ENCODE measurements around the gene NTM. TPM values are rescaled to one million over a fixed set of nuclear protein-coding genes. Genes with fewer than 3 reads are reported as not detected.

Gene NTM
- total RNA-seq, 4 donors from 2014 or later = 0.40 to 3.1 (median 2.1) TPM; not detected in 1

DNA sequence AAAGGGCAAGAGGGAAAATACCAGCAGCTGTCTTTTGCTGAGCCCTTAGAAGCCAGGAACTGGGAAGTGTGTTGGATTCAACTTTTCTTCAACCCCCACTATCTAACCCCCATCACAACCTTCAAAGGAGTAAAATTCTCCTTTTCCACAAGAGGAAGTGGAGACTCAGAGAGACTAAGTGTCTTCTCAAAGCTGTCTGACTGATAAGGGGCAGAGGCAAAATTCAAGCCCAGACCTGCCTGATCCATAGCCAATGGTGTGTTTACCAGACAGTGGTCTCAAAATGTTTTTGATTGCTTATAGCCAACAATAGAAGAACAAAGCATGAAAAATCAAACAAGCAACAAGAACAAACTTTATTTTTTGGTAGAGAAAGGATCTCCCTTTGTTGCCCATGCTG, 707.0 kb downstream of the NTM start:
- in situ Hi-C loops (cut with MboI; ENCODE audit: low pct_ligation_motif_present in 1 of 4, low pct_unique_long_range_greater_than_20kb in 1 of 4, low sequenced_read_pairs in 3 of 4) = no loop called here
- no peak for DNase-seq

GRCh38 chr11:132078264-132079076, 708.1 kb downstream of the NTM start:
- in situ Hi-C loops (cut with MboI; ENCODE audit: low pct_ligation_motif_present in 1 of 4, low pct_unique_long_range_greater_than_20kb in 1 of 4, low sequenced_read_pairs in 3 of 4) = no loop called here
- H3K9me3 ChIP-seq = peaks cover 0 to 2% of the 10 kb centered on the region in 2 donors
- no peaks in the 10 kb centered on the region for H3K36me3 ChIP-seq
- no peak overlapping the region for H3K4me3 ChIP-seq
- H3K4me1 ChIP-seq = no peaks in the 10 kb centered on the region
- TF ChIP-seq POLR2A (IDR thresholded peaks at IDR 0.05) = no peak
- TF ChIP-seq EP300 (IDR thresholded peaks at IDR 0.05; ENCODE audit: low read depth) = no peak
- TF ChIP-seq, protein P1, sequence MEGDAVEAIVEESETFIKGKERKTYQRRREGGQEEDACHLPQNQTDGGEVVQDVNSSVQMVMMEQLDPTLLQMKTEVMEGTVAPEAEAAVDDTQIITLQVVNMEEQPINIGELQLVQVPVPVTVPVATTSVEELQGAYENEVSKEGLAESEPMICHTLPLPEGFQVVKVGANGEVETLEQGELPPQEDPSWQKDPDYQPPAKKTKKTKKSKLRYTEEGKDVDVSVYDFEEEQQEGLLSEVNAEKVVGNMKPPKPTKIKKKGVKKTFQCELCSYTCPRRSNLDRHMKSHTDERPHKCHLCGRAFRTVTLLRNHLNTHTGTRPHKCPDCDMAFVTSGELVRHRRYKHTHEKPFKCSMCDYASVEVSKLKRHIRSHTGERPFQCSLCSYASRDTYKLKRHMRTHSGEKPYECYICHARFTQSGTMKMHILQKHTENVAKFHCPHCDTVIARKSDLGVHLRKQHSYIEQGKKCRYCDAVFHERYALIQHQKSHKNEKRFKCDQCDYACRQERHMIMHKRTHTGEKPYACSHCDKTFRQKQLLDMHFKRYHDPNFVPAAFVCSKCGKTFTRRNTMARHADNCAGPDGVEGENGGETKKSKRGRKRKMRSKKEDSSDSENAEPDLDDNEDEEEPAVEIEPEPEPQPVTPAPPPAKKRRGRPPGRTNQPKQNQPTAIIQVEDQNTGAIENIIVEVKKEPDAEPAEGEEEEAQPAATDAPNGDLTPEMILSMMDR (IDR thresholded peaks at IDR 0.05) = no peak
- no peak for TF ChIP-seq POLR2AphosphoS5 (IDR thresholded peaks at IDR 0.05)
- 43 to 69% methylated on average over 5 to 17 of the region's 17 CpGs for WGBS, 2 donors (ENCODE audit: low coverage in 1 of 2)
- intact Hi-C loops (cut with DNase I; ENCODE audit: low total_unique reads) = no loop called here
- no peaks in the 10 kb centered on the region for H3K27me3 ChIP-seq
- H3K27ac ChIP-seq = no peak overlapping the region
- DNase-seq = no peak

More for the DNA sequence above, 707.0 kb downstream of the NTM start:
- Histone ChIP-seq H3K4me1 (no peaks in the 10 kb centered on the region), H3K27ac (no peak overlapping the region), H3K27me3 (no peaks in the 10 kb centered on the region), H3K36me3 (no peaks in the 10 kb centered on the region), H3K4me3 (no peak overlapping the region), H3K9me3 (no peaks in the 10 kb centered on the region)
- TF ChIP-seq, protein P1 (IDR thresholded peaks at IDR 0.05) = no peak
- TF ChIP-seq POLR2A (IDR thresholded peaks at IDR 0.05) = no peak
- intact Hi-C loops (cut with DNase I; ENCODE audit: low total_unique reads) = no loop called here

DNA sequence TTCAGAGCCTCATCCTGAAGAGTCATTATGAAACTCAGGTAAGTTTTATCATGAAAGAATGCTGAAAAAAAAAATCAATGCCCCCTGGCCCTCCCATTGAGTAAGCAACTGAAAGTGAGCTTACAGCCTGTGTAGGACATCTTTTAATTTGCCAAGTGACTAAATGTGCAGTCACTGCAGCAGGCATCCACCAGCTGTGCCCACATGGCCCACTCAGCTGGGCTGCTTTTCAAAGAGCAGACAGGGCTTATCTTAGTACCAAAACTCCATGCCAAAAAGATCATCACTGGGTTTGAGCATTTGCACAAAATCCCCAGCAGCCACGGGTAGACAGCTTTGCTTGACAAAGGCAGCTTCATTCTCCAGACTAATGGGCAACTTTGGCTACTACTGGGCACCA, 709.7 kb downstream of the NTM start:
- intact Hi-C loops (cut with DNase I; ENCODE audit: low total_unique reads) (no loop called here), in situ Hi-C loops (cut with MboI; ENCODE audit: low pct_ligation_motif_present in 1 of 4, low pct_unique_long_range_greater_than_20kb in 1 of 4, low sequenced_read_pairs in 3 of 4) (no loop called here)
- H3K9me3 ChIP-seq = peaks cover 0 to 3% of the 10 kb centered on the region in 2 donors
- TF ChIP-seq POLR2A (IDR thresholded peaks at IDR 0.05) (no peak), POLR2AphosphoS5 (IDR thresholded peaks at IDR 0.05) (no peak), EP300 (IDR thresholded peaks at IDR 0.05; ENCODE audit: low read depth) (no peak)
- TF ChIP-seq, protein P1 (IDR thresholded peaks at IDR 0.05) = no peak
- no peaks in the 10 kb centered on the region for H3K4me1 ChIP-seq
- DNase-seq = no peak
- no peaks in the 10 kb centered on the region for H3K36me3 ChIP-seq
- no peak overlapping the region for H3K4me3 ChIP-seq
- no peaks in the 10 kb centered on the region for H3K27me3 ChIP-seq
- 50% methylated on average over 1 of the region's 1 CpG; no CpG with 5 or more reads in 1 of the 2 donors for WGBS, 2 donors (ENCODE audit: low coverage in 1 of 2)
- no peak overlapping the region for H3K27ac ChIP-seq

GRCh38 chr11:132082566-132082965, 712.2 kb downstream of the NTM start:
- Histone ChIP-seq H3K27ac (no peak overlapping the region), H3K36me3 (no peaks in the 10 kb centered on the region), H3K4me3 (no peak overlapping the region), H3K4me1 (no peaks in the 10 kb centered on the region), H3K27me3 (no peaks in the 10 kb centered on the region), H3K9me3 (peaks cover 3 to 12% of the 10 kb centered on the region in 2 donors)
- intact Hi-C loops (cut with DNase I; ENCODE audit: low total_unique reads) (no loop called here), in situ Hi-C loops (cut with MboI; ENCODE audit: low pct_ligation_motif_present in 1 of 4, low pct_unique_long_range_greater_than_20kb in 1 of 4, low sequenced_read_pairs in 3 of 4) (no loop called here)
- DNase-seq = no peak
- no peak for TF ChIP-seq POLR2A (IDR thresholded peaks at IDR 0.05)
- TF ChIP-seq, protein P1 (IDR thresholded peaks at IDR 0.05) = no peak
- WGBS, 2 donors (ENCODE audit: low coverage in 1 of 2) = 87 to 88% methylated on average over 3 to 5 of the region's 5 CpGs

Data from transverse colon (tissue), 4 donors.